Omental fat pad (tissue), 4 donors: ENCODE data around the gene QRFP. TPM values are rescaled to one million over a fixed set of nuclear protein-coding genes. Genes with fewer than 3 reads are reported as not detected.

Experiments used
- ATAC-seq: fragments of 150-250 bp; one replicate; pipeline ENCODE4 v1.9.1; 2016; ENCODE audit warnings: mild to moderate bottlenecking, moderate library complexity; ENCODE audit not compliant: low FRiP score
- DNase-seq: peaks from one replicate; pipeline ENCODE4 v3.0.0-alpha.2; 2019; ENCODE audit warnings: low spot score
- total RNA-seq, 4 donors: library from RNA; depleted of rRNA; stranded (reverse); fragments of >200 nt; gene quantifications; one replicate each; pipeline ENCODE4 v1.1.0, GENCODE V29; 2016
- TF ChIP-seq, protein P1 (sequence below), 3 donors: fragments of 450-650 bp; IDR thresholded peaks; one replicate each; pipeline ENCODE4 v1.5.1; 2016 to 2017; ENCODE audit warnings: antibody characterized with exemption in 3 of 3, mild to moderate bottlenecking in 3 of 3, moderate library complexity in 2 of 3

QRFP gene
- total RNA-seq, 4 donors from 2014 or later, result not detected

DNA sequence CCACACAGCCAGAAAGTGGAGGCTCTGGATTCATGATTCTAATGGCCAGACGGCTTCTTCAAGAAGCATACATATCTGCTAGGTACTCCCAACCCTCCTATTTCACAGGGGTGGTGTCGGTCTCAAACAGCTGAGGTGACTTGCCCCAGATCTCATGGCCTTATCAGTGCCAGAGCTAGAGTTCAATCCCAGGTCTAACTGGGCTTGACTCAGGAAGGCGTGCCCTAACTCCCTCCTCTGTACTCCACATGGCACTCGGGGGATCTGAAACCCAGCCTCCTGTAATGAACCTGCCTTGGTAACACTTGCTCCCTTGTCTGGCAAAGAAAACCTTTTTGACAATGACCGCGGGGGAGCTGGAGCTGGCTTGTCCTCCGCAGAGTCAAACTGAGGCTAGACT is 2.1 kb downstream of the QRFP start:
- ATAC-seq (no peak), DNase-seq (no peak)
- TF ChIP-seq, protein P1, sequence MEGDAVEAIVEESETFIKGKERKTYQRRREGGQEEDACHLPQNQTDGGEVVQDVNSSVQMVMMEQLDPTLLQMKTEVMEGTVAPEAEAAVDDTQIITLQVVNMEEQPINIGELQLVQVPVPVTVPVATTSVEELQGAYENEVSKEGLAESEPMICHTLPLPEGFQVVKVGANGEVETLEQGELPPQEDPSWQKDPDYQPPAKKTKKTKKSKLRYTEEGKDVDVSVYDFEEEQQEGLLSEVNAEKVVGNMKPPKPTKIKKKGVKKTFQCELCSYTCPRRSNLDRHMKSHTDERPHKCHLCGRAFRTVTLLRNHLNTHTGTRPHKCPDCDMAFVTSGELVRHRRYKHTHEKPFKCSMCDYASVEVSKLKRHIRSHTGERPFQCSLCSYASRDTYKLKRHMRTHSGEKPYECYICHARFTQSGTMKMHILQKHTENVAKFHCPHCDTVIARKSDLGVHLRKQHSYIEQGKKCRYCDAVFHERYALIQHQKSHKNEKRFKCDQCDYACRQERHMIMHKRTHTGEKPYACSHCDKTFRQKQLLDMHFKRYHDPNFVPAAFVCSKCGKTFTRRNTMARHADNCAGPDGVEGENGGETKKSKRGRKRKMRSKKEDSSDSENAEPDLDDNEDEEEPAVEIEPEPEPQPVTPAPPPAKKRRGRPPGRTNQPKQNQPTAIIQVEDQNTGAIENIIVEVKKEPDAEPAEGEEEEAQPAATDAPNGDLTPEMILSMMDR (IDR thresholded peaks at IDR 0.05), result no peak

DNA sequence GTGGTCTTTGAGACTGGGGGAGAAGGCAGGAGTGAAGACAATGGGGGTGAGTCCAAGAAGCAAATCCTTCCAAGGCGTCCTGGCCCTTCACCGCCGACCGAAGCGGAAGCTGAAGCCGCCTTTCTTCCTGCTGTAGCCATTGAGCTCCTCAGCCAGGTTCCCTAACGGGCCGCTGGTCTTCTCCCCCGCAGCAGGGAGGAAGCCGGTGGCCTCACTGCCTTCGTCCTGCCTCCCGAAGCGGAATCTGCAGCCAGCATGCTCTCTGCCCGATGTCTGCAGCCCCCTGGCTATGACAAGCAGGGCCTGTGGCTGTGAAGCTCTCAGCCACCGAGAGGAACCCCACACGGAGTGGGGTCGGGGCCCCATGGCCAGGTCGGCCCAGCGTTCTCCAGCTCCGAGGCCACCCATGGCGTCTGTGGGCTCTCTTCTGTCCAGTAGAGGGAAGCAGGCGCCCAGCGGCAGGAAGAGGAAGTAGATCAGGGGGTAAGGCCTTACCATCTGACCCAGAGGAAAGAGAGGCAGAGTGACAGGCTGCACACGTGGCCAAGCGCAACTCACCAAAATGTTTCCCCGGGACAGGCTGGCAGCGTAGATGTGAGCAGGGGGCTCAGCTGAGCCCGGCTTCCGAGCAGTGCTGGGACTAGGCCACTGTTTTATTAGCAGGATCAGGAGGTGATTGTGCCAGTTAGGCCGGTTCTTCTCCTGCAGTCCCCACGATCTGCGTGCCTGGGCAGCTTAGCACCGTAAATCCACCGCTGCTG is 3.1 kb downstream of the QRFP start:
- TF ChIP-seq, protein P1 (IDR thresholded peaks at IDR 0.05), result no peak
- ATAC-seq (no peak), DNase-seq (no peak)

DNA sequence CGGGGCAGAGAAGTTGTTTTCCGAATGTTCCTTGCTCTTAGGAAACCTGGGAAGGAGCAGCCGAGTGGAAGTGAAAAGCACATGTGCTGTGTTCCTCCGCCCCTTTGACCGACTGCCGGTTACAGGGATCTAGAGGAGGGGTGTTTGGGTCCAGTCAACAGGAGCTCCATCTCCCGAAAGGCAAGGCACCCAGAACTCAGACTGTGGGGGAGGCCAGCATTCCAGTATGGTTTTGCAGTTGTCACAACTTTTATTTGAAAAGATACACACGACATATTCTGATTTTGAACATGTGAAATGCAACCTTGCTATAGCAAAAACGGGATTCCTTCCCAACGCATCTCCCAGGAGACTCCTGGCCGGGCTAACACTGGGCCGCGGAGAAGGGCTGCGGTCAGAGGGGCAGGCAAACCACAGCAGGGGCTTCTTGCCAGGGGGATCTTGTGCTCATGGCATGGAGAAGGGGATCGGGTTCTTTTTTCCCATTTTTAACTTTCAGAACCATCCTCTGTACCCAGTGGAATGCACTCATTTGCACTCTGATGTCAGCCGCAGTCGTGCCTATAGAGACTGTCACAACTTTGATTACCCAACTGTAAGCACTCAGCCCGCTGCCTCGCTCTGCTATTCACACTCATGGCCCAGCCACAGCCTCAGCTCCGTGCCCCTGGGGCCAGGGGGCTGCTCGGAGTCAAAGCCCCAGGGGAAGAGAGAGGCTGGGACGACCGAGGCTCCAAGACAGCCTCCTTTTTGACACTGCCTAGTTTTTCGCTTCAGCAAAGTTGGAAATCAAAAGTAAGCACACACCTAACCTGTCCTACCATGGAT is 3.9 kb downstream of the QRFP start:
- no peak for DNase-seq
- TF ChIP-seq, protein P1 (IDR thresholded peaks at IDR 0.05), result no peak
- no peak for ATAC-seq

DNA sequence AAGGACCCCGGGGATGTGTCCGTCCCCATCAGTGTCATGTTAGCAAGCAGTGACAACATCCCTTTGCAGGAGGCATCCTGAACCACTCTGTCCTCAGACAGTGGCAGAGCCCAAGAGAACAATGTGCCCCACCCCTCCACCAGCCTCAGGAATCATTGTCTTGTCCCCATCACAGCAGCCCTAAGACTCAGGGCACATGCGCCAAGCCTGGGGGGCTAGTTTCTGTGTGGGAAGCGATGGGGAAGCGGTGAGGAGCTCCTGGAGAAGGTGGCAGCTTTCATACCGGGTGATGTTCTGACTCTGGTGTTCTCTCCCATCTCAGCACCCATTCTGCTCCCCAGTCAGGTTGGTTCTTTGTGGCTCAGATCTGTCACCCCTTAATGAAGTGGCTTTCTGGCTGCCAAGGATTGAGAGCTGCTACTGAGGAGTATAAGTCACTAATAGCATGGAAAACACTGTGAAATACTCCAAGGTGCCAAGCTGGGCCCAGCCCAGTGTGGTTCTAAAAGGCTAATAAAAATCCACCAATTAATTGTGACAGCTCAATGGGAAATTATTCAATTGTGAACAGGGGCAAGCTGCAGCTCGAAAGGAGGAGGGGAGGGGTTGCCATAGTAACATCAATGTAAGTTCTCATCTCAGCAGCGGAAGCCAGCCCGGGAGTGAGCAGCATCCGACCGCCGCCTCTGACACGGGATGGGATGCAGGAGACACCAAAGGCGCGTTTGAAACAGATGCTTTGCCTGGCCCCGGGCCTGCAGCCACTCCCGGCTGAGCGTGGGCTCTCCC is 4.7 kb downstream of the QRFP start:
- TF ChIP-seq, protein P1 (IDR thresholded peaks at IDR 0.05), result no peak
- no peak for ATAC-seq
- DNase-seq, result no peak

DNA sequence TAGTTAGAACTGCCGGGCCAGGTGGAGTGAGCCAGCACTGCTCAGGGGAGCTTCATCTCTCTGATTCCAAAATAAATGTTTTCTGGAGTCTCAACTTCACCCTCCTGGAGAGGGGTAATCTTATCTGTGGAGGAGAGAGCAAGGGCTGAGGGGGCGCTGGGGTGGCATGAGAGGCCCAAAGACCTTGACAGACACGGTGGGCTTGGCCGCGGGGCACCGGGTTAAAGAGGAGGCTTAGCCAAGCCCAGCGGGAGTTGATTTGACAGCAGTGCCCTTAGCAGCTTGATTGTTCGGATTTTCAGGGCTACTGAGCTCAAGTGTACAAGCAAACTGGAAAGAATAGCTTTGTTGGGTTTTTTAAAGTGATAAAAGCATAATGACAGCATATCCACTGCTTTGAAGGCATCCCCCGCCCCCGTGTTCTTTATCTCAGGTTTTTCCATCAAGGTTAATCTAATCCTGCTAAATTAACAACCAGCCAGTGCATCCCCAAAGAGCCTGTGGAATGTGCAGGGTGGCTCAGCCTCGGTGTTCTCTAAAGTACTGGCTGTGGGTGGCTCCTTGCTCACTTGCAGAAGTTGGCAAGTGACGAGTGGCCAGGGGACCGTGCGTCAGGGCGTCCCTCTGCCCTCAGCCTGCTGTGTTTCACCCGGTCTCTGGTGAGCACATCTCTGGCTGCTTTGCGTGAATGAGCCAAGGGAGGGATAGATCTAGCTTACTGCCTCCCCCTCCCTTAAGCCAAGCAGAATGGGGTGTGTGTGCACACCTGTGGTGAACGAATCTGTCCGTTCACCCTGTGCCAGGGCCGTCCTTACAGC is 5.5 kb downstream of the QRFP start:
- ATAC-seq, result no peak
- no peak for DNase-seq
- TF ChIP-seq, protein P1 (IDR thresholded peaks at IDR 0.05), result no peak

DNA sequence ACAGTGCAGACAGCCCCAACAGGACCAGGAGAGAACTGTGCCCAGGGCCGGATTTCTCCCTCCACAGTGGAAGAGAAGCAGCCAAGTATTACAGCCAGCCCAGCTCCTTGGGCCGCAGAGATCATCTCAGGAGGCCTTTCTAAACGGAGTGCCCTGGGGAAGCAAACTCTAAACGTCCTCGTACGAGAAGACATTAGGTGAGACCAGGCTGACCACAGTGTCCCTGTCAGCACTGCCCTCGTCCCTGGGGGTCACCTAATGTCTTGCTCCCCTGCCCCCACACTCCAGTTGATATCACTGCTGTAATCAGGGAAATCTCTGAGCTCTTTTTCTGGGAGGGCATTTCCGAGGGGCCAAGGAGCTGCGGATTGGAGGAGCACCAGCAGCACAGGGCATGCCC is 6.5 kb downstream of the QRFP start:
- TF ChIP-seq, protein P1 (IDR thresholded peaks at IDR 0.05), result no peak
- no peak for DNase-seq
- ATAC-seq, result no peak
